RKO (cell line): Measurements from ENCODE around the gene TASL.
"Not testable (repeated sequence)": the region's sequence is repeated elsewhere in the genome, so short reads cannot be mapped to it uniquely, and the experiment has no call there.

Source experiments
- DNase-seq: peaks from one replicate; pipeline ENCODE4 v3.0.0-alpha.2; 2016; ENCODE audit warnings: low spot score

TASL gene

DNA sequence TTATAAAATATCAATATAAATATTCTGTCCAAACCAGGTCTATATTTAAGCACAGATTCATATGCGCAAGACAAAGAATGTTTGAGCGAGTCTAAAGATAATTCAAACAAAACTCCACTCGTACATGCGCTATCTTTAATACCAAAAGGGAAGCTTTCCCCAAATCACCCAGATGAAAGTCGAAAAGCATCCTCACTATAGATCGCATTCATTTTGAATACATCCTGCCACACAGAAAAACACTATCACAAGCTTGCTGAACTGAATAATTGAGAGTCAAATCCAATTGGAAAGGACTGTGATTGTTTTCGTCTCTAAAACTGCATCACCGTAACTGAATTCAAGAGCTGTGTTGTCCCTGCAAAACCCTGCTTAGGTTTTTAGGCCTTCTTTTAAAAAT is 685 bp downstream of the TASL start:
- DNase-seq, result no peak

- DNase-seq, result no peak
Measured at GRCh38 chrX:30573125-30573524, 4.4 kb downstream of the TASL start.

DNA sequence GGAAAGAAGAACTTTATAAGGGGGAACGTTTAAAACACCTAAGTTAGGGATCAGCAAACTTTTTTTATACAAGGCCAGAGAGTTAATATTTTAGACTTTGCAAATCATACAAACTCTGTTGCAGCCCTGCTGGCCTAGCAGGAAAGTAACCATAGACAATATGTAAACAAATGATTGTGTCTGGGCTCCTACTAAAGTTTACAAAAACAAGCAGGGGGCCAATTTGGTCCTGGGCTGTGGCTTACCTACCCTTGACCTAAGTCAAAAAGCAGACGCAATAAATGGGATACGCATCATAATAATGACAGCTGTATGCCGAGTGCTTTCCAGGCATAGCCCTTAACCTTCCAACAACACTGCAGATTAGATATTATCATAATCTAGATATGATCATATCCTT is 4.9 kb downstream of the TASL start:
- no peak for DNase-seq

- DNase-seq, result no peak
Measured at GRCh38 chrX:30572004-30572403, 5.6 kb downstream of the TASL start.

DNA sequence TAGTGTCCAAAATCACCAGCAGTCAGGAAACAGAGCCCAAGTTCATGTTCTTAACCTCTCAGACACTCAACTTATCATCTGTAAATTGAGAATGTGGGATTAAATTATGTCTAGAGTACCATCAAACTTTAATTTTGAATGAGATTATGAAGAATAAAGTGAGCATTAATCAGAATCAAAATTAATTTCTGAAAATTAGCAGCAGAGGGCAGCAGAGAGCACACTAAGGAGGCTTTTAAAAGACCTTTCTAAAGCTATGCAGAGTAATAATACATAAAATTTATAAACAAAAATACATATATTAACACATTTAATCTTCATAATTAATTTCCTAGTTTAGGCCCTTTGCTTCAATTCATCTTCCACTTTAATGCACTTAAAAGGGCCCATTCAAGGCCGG is 7.1 kb downstream of the TASL start:
- DNase-seq, result peak; percentile 37

DNA sequence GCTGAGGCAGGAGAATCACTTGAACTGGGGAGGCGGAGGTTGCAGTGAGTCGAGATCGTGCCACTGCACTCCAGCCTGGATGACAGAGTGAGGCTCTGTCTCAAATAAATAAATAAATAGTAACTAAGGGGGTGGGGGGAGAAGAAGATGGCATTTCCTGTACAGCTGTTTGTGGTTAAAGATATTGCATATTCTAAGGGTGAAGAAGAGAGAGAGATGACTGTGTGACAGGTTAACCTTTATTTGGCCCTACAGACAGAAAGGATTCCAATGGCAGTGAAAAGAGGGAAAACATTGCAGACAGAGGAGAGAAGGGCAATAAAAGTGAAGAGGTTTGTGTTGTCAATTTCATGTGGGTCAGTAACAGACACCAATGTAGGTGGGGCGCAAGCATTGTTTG is 9.4 kb downstream of the TASL start:
- no peak for DNase-seq

- not testable (repeated sequence) for DNase-seq
Measured at GRCh38 chrX:30563070-30563469, 14.5 kb downstream of the TASL start.

DNA sequence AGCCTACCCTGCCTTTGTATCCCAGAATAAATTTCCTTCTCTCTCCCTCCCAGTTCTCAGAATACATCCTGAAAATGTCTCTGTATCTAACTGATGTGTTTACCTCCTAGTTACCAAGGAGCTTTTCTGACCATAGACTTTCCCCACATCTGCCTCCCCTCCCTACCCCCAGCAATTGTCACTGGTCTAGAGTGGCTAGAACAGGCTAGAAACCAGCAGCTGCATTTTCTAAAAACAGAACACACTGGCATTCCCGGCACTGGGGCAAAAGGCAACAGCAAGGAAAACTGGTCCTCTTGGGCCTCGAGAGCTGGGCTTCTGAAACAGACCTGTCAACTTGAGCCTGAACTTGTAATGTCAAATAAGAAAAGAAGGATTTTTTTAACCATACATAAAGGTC is 16.4 kb downstream of the TASL start:
- DNase-seq, result no peak

DNA sequence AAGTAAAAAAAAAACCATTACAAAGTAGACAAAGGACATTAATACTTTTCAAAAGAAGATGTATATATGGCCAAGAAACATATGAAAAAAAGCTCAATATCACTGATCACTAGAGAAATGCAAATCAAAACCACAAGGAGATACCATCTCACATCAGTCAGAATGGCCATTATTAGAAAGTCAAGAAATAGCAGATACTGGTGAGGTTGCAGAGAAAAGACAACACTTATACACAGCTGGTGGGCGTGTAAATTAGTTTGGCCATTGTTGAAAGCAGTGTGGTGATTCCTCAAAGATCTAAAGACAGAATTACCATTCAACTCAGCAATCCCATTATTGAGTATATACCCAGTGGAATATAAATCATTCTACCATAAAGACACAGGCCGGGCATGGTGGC is 39.3 kb downstream of the TASL start:
- DNase-seq, result no peak

DNA sequence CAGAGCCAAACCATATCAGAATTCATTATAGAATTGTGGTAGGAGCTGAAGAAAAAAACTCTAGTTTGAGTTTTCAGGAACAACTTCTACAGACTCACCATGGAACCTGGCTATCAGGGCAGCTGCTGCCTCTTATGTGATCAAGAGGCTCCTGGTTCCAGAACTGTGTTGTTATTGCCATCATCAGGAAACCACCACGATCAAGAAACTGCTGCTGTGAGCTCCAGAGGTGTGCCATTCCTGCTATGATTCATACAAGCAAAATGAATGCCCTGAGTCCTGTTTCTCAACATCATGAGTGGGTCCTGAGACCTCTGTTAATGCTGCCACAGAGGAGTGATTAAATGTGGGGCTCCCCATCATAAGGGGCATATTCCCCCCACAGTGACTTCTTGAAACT is 43.7 kb downstream of the TASL start:
- no peak for DNase-seq

DNA sequence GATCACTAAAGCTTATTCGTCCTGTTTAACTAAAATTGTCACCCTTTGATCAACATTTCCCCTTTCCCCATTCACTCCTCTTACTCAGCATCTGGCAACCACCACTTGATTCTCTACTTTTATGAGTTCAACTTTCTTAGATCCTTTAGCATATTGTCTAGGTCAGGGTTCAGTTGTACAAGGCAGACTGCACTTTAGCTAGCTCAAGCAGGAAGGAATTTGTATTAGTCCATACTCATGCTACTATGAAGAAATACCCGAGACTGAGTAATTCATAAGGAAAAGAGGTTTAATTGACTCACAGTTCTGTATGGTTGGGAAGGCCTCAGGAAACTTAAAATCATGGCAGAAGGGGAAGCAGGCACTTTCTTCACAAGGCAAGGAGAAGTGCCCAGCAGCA is 44.3 kb downstream of the TASL start:
- DNase-seq, result no peak

DNA sequence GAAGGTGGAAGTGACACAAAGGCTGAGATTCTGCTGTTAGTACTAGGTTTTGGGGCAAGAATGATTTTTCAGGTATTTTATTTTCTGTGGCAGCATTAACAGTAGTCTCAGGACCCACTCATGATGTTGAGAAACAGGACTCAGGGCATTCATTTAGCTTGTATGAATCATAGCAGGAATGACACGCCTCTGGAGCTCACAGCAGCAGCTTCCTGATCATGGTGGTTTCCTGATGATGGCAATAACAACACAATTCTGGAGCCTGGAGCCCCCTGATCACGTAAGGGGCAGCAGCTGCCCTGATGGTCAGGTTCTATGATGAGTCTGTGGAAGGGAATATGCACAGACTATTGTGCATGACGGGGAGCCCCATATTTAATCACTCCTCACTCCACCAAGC is 47.0 kb downstream of the TASL start:
- DNase-seq, result no peak

DNA sequence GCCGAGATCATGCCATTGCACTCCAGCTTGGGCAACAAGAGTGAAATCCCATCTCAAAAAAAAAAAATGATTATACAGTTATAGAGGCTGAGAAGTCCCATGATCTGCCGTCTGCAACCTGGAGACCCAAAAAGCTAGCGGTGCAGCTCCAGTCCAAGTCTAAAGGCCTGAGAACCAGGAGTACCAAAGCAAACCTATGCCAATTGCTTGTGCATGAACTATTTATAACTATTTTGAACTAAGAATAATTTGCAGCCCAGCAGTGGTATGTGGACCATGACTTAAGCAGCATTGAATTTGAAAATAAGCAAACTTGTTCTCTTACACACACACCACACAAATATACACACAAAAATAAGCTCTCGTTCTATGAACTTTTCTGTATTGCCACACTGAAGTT is 51.8 kb downstream of the TASL start:
- DNase-seq, result no peak

DNA sequence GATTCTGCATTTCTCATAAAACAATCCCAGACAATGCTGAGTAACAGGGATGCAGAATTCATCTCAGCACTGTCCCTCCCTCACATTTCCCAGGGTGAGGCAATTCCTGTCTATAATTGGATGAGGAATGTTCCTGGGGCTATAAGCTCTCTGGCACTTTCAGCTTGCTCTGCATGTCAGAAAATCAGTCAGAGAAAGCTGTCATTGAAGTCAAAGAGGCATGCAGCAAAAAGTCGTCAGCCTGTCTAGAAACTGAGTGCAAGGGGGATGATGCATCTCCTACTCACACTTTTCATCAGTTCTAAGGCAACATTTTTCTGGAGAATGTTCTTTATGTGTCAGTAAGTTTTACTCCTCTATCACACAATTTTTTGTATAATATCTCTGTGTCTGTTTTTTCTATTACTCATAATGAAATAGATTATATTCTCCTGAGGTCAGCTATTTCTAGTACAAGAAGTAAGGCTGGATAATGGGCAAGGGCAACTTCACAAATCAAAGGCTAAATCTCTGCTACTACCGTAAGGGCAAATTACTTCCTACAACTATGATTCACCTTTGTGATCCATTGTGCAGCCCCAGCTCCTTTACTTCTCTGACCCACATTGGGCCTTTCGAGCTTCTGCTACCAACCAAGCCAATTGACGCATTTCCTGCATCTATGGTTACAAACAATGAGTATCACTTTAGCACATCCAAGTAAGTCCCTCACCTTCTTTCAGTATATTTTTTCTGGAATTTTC is 56.0 kb downstream of the TASL start:
- no peak for DNase-seq

DNA sequence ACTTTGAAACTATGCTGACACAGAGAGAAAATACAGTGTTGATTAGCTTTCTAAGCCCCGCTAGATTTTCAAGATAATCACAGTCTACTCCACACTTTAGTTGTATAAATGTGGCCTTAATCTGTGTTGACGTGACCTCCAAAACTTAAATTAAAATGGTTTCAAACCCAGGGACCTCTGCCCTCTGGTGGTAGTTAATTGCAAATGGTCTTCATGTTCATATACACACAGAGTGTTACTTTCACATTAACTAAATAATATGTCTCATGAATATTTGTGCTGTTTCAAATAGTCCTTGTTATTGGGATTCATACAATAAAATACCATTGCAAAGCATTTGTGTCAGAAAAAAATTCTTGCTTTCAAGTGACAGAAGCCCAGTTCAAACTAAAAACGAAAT is 64.3 kb downstream of the TASL start:
- DNase-seq, result peak; percentile 23
